IMR-90 (cell line): ENCODE measurements around the gene ILDR2. TPM values are rescaled to one million over a fixed set of nuclear protein-coding genes. Genes with fewer than 3 reads are reported as not detected.

Source experiments
- ATAC-seq: fragments of 200-7000 bp; cut with Tn5 transposase; 2 replicates; pipeline ENCODE4 v1.9.1; 2020; ENCODE audit warnings: low read depth, mild to moderate bottlenecking, moderate library complexity
- BruUV-seq: library from RNA; stranded (reverse); fragments of 400-500 nt; replicated peaks from 2 replicates; lab custom pipeline; 2021; lab: Mats Ljungman, UMichigan
- CTCF ChIA-PET: fragments of 300-600 bp; formaldehyde crosslinking; extraction: SDS; loops from one replicate; lab custom pipeline; 2021; ENCODE audit warnings: antibody characterized with exemption; lab: Yijun Ruan, JAX
- POLR2A ChIA-PET: fragments of 300-600 bp; sonication (Branson Sonifier 250); formaldehyde crosslinking; loops from one replicate; lab custom pipeline; 2022; ENCODE audit warnings: antibody characterized with exemption; ENCODE audit not compliant: unreplicated experiment; lab: Charles Lee
- DNase-seq: peaks from one replicate; pipeline ENCODE4 v3.0.0; 2013
- H2AFZ ChIP-seq: replicated peaks from 2 replicates; pipeline ENCODE3; 2013; ENCODE audit warnings: low read length, mild to moderate bottlenecking; ENCODE audit not compliant: poor library complexity
- H2AK5ac ChIP-seq: 2 replicates; pipeline ENCODE4 v1.6.1; 2013; ENCODE audit warnings: low read depth, low read length, inconsistent platforms
- H2AK9ac ChIP-seq: replicated peaks from 2 replicates; pipeline ENCODE3; 2013; ENCODE audit warnings: mild to moderate bottlenecking, low read depth, low read length, moderate library complexity; ENCODE audit not compliant: poor library complexity
- H2BK120ac ChIP-seq: 2 replicates; pipeline ENCODE4 v1.6.1; 2013; ENCODE audit warnings: low read depth, low read length, inconsistent platforms
- H2BK15ac ChIP-seq: 3 replicates; pipeline ENCODE4 v1.6.1; 2013; ENCODE audit warnings: low read depth, low read length, inconsistent platforms
- H2BK20ac ChIP-seq: 2 replicates; pipeline ENCODE4 v1.6.1; 2013; ENCODE audit warnings: low read depth, mild to moderate bottlenecking, inconsistent platforms, low read length, moderate library complexity
- H2BK5ac ChIP-seq: 2 replicates; pipeline ENCODE4 v1.6.1; 2013; ENCODE audit warnings: mild to moderate bottlenecking, low read depth, low read length, inconsistent platforms; ENCODE audit not compliant: poor library complexity, severe bottlenecking
- H3K14ac ChIP-seq: replicated peaks from 2 replicates; pipeline ENCODE4 v1.6.1; 2013; ENCODE audit warnings: low read depth, low read length, inconsistent platforms
- H3K18ac ChIP-seq: 2 replicates; pipeline ENCODE4 v1.6.1; 2013; ENCODE audit warnings: low read depth, low read length, control low read depth
- H3K23ac ChIP-seq: 2 replicates; pipeline ENCODE4 v1.6.1; 2013; ENCODE audit warnings: low read depth, low read length, inconsistent platforms
- H3K27ac ChIP-seq: 2 replicates; pipeline ENCODE4 v1.5.1; 2013; ENCODE audit warnings: mild to moderate bottlenecking, control low read depth, low read length; ENCODE audit not compliant: insufficient read depth
- H3K27me3 ChIP-seq: 2 replicates; pipeline ENCODE4 v1.6.1; 2013; ENCODE audit warnings: low read length; ENCODE audit not compliant: control insufficient read depth, insufficient read depth
- H3K36me3 ChIP-seq: 2 replicates; pipeline ENCODE4 v1.6.1; 2013; ENCODE audit warnings: low read length, mixed read lengths; ENCODE audit not compliant: control insufficient read depth, insufficient read depth
- H3K4ac ChIP-seq: 2 replicates; pipeline ENCODE4 v1.6.1; 2013; ENCODE audit warnings: low read depth, low read length, inconsistent platforms
- H3K4me1 ChIP-seq: 2 replicates; pipeline ENCODE4 v1.6.1; 2013; ENCODE audit warnings: low read length, mixed read lengths; ENCODE audit not compliant: control insufficient read depth, insufficient read depth
- H3K4me2 ChIP-seq: 2 replicates; pipeline ENCODE4 v1.6.1; 2013; ENCODE audit warnings: low read depth, mild to moderate bottlenecking, control low read depth, low read length, moderate library complexity
- H3K4me3 ChIP-seq: 2 replicates; pipeline ENCODE4 v1.5.1; 2013; ENCODE audit warnings: low read depth, mild to moderate bottlenecking, control low read depth, low read length, moderate library complexity; ENCODE audit not compliant: insufficient read depth
- H3K56ac ChIP-seq: 2 replicates; pipeline ENCODE4 v1.6.1; 2013; ENCODE audit warnings: low read length, inconsistent platforms; ENCODE audit not compliant: insufficient read depth; ENCODE audit errors: extremely low read depth
- H3K79me1 ChIP-seq, 2 experiments: 2 replicates each; pipeline ENCODE4 v1.6.1; 2013; ENCODE audit warnings: low read length in 2 of 2, inconsistent platforms in 1 of 2, low read depth in 1 of 2
- H3K9ac ChIP-seq: 2 replicates; pipeline ENCODE4 v1.6.1; 2013; ENCODE audit warnings: low read depth, low read length, control low read depth
- H3K9me1 ChIP-seq: 2 replicates; pipeline ENCODE4 v1.6.1; 2013; ENCODE audit warnings: low read length, inconsistent platforms; ENCODE audit not compliant: insufficient read depth
- H3K9me3 ChIP-seq: 2 replicates; pipeline ENCODE4 v1.6.1; 2013; ENCODE audit warnings: low read length; ENCODE audit not compliant: control insufficient read depth, insufficient read depth
- H4K20me1 ChIP-seq: 2 replicates; pipeline ENCODE4 v1.6.1; 2013; ENCODE audit warnings: low read length, inconsistent platforms; ENCODE audit not compliant: insufficient read depth
- H4K5ac ChIP-seq: 2 replicates; pipeline ENCODE4 v1.6.1; 2013; ENCODE audit warnings: mild to moderate bottlenecking, low read depth, low read length, control low read depth
- H4K8ac ChIP-seq, 2 experiments: 2 replicates each; pipeline ENCODE4 v1.6.1; 2013; ENCODE audit warnings: low read depth in 2 of 2, low read length in 2 of 2, control low read depth in 1 of 2, inconsistent platforms in 1 of 2
- H4K91ac ChIP-seq: 2 replicates; pipeline ENCODE4 v1.6.1; 2013; ENCODE audit warnings: low read depth, low read length, inconsistent platforms; ENCODE audit not compliant: insufficient read depth
- BHLHE40 ChIP-seq: fragments of 150-350 bp; IDR thresholded peaks from 2 replicates; pipeline ENCODE4 v1.6.1; 2016; ENCODE audit warnings: mild to moderate bottlenecking, low read depth, low read length
- CEBPB ChIP-seq: IDR thresholded peaks from 2 replicates; pipeline ENCODE4 v1.6.1; 2012; ENCODE audit warnings: low read depth, low read length, improper control_type of control experiment
- CHD1 ChIP-seq: IDR thresholded peaks from 2 replicates; pipeline ENCODE4 v1.6.1; 2012; ENCODE audit warnings: low read depth, low read length, improper control_type of control experiment
- CTCF ChIP-seq: conservative IDR thresholded peaks from 2 replicates; pipeline ENCODE4 v1.5.1; 2012; ENCODE audit warnings: mild to moderate bottlenecking, low read depth, low read length, improper control_type of control experiment
- ELK1 ChIP-seq: fragments of 150-350 bp; IDR thresholded peaks from 2 replicates; pipeline ENCODE4 v1.6.1; 2016; ENCODE audit warnings: low read depth, mild to moderate bottlenecking, low read length, moderate library complexity, borderline replicate concordance
- FOS ChIP-seq: fragments of 150-350 bp; IDR thresholded peaks from 2 replicates; pipeline ENCODE4 v1.6.1; 2016; ENCODE audit warnings: low read depth, low read length
- MAFK ChIP-seq: IDR thresholded peaks from 2 replicates; pipeline ENCODE4 v1.6.1; 2012; ENCODE audit warnings: low read depth, low read length, improper control_type of control experiment
- MAZ ChIP-seq: IDR thresholded peaks from 2 replicates; pipeline ENCODE4 v1.6.1; 2012; ENCODE audit warnings: low read depth, mild to moderate bottlenecking, low read length, improper control_type of control experiment, moderate library complexity, borderline replicate concordance
- MXI1 ChIP-seq: IDR thresholded peaks from 2 replicates; pipeline ENCODE4 v1.6.1; 2012; ENCODE audit warnings: low read depth, mild to moderate bottlenecking, low read length, moderate library complexity, borderline replicate concordance
- NFE2L2 ChIP-seq: fragments of 150-350 bp; IDR thresholded peaks from 2 replicates; pipeline ENCODE4 v1.6.1; 2016; ENCODE audit warnings: low read depth, mild to moderate bottlenecking, low read length
- POLR2A ChIP-seq: IDR thresholded peaks from 2 replicates; pipeline ENCODE4 v1.6.1; 2012; ENCODE audit warnings: mild to moderate bottlenecking, low read depth, low read length
- RAD21 ChIP-seq: IDR thresholded peaks from 2 replicates; pipeline ENCODE4 v1.6.1; 2012; ENCODE audit warnings: low read length, improper control_type of control experiment
- RCOR1 ChIP-seq: IDR thresholded peaks from 2 replicates; pipeline ENCODE4 v1.6.1; 2012; ENCODE audit warnings: mild to moderate bottlenecking, low read length, improper control_type of control experiment; ENCODE audit not compliant: insufficient replicate concordance
- RFX5 ChIP-seq: IDR thresholded peaks from 2 replicates; pipeline ENCODE4 v1.8.0; 2012; ENCODE audit warnings: low read depth, mild to moderate bottlenecking, low read length, moderate library complexity
- SMC3 ChIP-seq: fragments of 150-350 bp; IDR thresholded peaks from 2 replicates; pipeline ENCODE4 v1.6.1; 2016; ENCODE audit warnings: low read depth, mild to moderate bottlenecking, antibody characterized with exemption, low read length, moderate library complexity
- USF2 ChIP-seq: fragments of 150-350 bp; IDR thresholded peaks from 2 replicates; pipeline ENCODE4 v1.6.1; 2017; ENCODE audit warnings: mild to moderate bottlenecking, antibody characterized with exemption, low read length, low read depth
- WGBS, 2 experiments: methylation state at CpG; one replicate each; pipeline versions ENCODE4 v1.1.5 to v1.1.7; 2013; ENCODE audit warnings: missing lambda C conversion rate in 2 of 2; ENCODE audit not compliant: insufficient read length in 1 of 2; ENCODE audit errors: extremely low coverage in 2 of 2; 5-methylcytosine and 5-hydroxymethylcytosine counted together
- dilution Hi-C: fragments of 300-500 bp; cut with HindIII; formaldehyde crosslinking; loops from one replicate; pipeline ENCODE4 v1.14.3; 2018; ENCODE audit warnings: low sequenced_read_pairs; ENCODE audit not compliant: unreplicated experiment
- in situ Hi-C: fragments of 300-500 bp; cut with MboI; formaldehyde crosslinking; loops from 3 replicates; pipeline ENCODE4 v1.14.3; 2019; ENCODE audit warnings: low sequenced_read_pairs, inconsistent platforms, mixed read lengths
- intact Hi-C: fragments of 100-400 bp; cut with micrococcal nuclease; formaldehyde crosslinking; loops from 2 replicates; pipeline ENCODE4 v1.10.0; 2022
- polyA plus RNA-seq, 3 experiments: library from polyadenylated mRNA; depleted of rRNA; stranded (reverse); fragments of >200 nt; gene quantifications; 2 replicates each; pipeline ENCODE4 v1.2.3, GENCODE V29; 2012; ENCODE audit warnings: low replicate concordance in 1 of 3
- total RNA-seq: library from RNA; depleted of rRNA; stranded (reverse); fragments of >200 nt; gene quantifications from 2 replicates; pipeline ENCODE4 v1.2.3, GENCODE V29; 2012

The ILDR2 gene
- total and polyA plus RNA-seq, 2 of the 4 experiments (the other 2 are of a cell fraction): under 0.01 TPM; not detected in 1

GRCh38 chr1:166956872-166957271, 18.5 kb downstream of the ILDR2 start:
- intact Hi-C loops: loop anchor here (2.0 kb wide), 1 partner anchor 50 kb away; no protein-coding TSS in a partner anchor
- Histone ChIP-seq H3K56ac (no peak overlapping the region), H2AK9ac (no peak overlapping the region), H3K9ac (no peak overlapping the region), H2BK5ac (no peak overlapping the region), H4K20me1 (no peaks in the 10 kb centered on the region), H3K79me1 (no peaks in the 10 kb centered on the region), H3K14ac (no peak overlapping the region), H2BK20ac (no peak overlapping the region), H4K8ac (no peak overlapping the region), H3K4me3 (no peak overlapping the region), H3K4me2 (no peak overlapping the region), H3K36me3 (no peaks in the 10 kb centered on the region), H2BK120ac (no peak overlapping the region), H2BK15ac (no peak overlapping the region), H3K9me1 (no peaks in the 10 kb centered on the region), H3K4me1 (no peaks in the 10 kb centered on the region), H3K27ac (no peak overlapping the region), H4K91ac (no peak overlapping the region), H4K5ac (no peak overlapping the region), H3K18ac (no peak overlapping the region), H3K27me3 (peaks cover 6% of the 10 kb centered on the region), H3K9me3 (no peaks in the 10 kb centered on the region), H3K23ac (no peak overlapping the region), H2AK5ac (no peak overlapping the region), H3K4ac (no peak overlapping the region), H2AFZ (no peak overlapping the region)
- no TSS peak for BruUV-seq
- ChIA-PET POLR2A (no interaction called here), CTCF (no interaction called here)
- WGBS, 2 experiments: no CpG with 5 or more reads among the region's 2 CpGs
- in situ Hi-C loops: no loop called here
- DNase-seq (no peak), ATAC-seq (no peak)
- dilution Hi-C loops: no loop called here
- TF ChIP-seq FOS: no peak
- TF ChIP-seq CEBPB: no peak
- TF ChIP-seq CTCF: no peak
- TF ChIP-seq ELK1: no peak
- no peak for TF ChIP-seq RCOR1
- no peak for TF ChIP-seq SMC3
- TF ChIP-seq POLR2A: no peak
- no peak for TF ChIP-seq MAZ
- TF ChIP-seq RFX5: no peak
- no peak for TF ChIP-seq MXI1
- no peak for TF ChIP-seq NFE2L2
- no peak for TF ChIP-seq BHLHE40
- no peak for TF ChIP-seq USF2
- TF ChIP-seq RAD21: no peak
- TF ChIP-seq CHD1: no peak
- no peak for TF ChIP-seq MAFK
